BJ (cell line): ENCODE data around the gene TMEM140. TPM values are rescaled to one million over a fixed set of nuclear protein-coding genes. Genes with fewer than 3 reads are reported as not detected.

Experiments used
- CTCF ChIA-PET: fragments of 350-600 bp; formaldehyde crosslinking; extraction: SDS; loops from one replicate; lab custom pipeline; 2021; ENCODE audit warnings: antibody characterized with exemption, inconsistent platforms; lab: Yijun Ruan, JAX
- POLR2A ChIA-PET: fragments of 300-600 bp; sonication (Branson Sonifier 250); formaldehyde crosslinking; extraction: SDS; loops from one replicate; lab custom pipeline; 2021; ENCODE audit warnings: antibody characterized with exemption; lab: Charles Lee
- DNase-seq: peaks from one replicate; pipeline ENCODE4 v3.0.0-alpha.2; 2011; ENCODE audit warnings: low read depth
- H3K27me3 ChIP-seq: 2 replicates; pipeline ENCODE4 v1.6.0; 2011; ENCODE audit warnings: low read length; ENCODE audit not compliant: control insufficient read depth, insufficient read depth
- H3K36me3 ChIP-seq: 2 replicates; pipeline ENCODE4 v1.5.1; 2011; ENCODE audit warnings: low read length; ENCODE audit not compliant: control insufficient read depth, insufficient read depth
- H3K4me3 ChIP-seq: 2 replicates; pipeline ENCODE4 v1.5.1; 2011; ENCODE audit warnings: low read depth, mild to moderate bottlenecking, control low read depth, low read length
- CTCF ChIP-seq: IDR thresholded peaks from 2 replicates; pipeline ENCODE4 v1.5.1; 2011; ENCODE audit warnings: low read depth, mild to moderate bottlenecking, control low read depth, inconsistent platforms, low read length, moderate library complexity; ENCODE audit not compliant: insufficient read depth
- polyA plus RNA-seq: library from polyadenylated mRNA; depleted of rRNA; stranded (reverse); fragments of >200 nt; gene quantifications from 2 replicates; pipeline ENCODE4 v1.2.3, GENCODE V29; 2011

The TMEM140 gene
- polyA plus RNA-seq, 1 experiment, result 5.5 TPM

GRCh38 chr7:135185471-135186260 lies 37.8 kb downstream of the TMEM140 start:
- Histone ChIP-seq H3K36me3 (peaks cover 32% of the 10 kb centered on the region), H3K4me3 (no peak overlapping the region), H3K27me3 (no peaks in the 10 kb centered on the region)
- ChIA-PET POLR2A (no interaction called here), CTCF (no interaction called here)
- DNase-seq, result no peak
- no peak for TF ChIP-seq CTCF

DNA sequence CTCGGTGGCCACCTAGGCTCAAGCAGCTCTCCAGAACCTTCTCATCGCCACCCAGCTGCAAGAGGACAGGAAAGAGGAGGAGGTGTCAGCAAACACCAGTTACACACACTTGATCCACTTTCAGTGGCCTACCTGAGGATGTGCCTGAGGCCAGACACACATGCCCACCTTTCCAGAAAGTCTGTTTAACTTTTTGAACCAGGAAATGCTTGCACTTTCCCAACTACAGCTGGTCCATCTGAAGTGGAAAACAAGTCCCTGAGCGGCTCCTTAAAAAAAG lies 38.3 kb downstream of the TMEM140 start:
- H3K36me3 ChIP-seq, result peaks cover 32% of the 10 kb centered on the region
- ChIA-PET POLR2A (no interaction called here), CTCF (no interaction called here)
- no peak overlapping the region for H3K4me3 ChIP-seq
- no peak for TF ChIP-seq CTCF
- H3K27me3 ChIP-seq, result no peaks in the 10 kb centered on the region
- DNase-seq, result no peak

GRCh38 chr7:135186841-135187253 lies 39.0 kb downstream of the TMEM140 start:
- Histone ChIP-seq H3K36me3 (peaks cover 31% of the 10 kb centered on the region), H3K27me3 (no peaks in the 10 kb centered on the region), H3K4me3 (no peak overlapping the region)
- ChIA-PET POLR2A (no interaction called here), CTCF (interaction anchor here (1.5 kb wide), 1 partner anchor 12 kb away, joined by 3 read pairs; no protein-coding TSS in a partner anchor)
- TF ChIP-seq CTCF, result no peak
- no peak for DNase-seq

DNA sequence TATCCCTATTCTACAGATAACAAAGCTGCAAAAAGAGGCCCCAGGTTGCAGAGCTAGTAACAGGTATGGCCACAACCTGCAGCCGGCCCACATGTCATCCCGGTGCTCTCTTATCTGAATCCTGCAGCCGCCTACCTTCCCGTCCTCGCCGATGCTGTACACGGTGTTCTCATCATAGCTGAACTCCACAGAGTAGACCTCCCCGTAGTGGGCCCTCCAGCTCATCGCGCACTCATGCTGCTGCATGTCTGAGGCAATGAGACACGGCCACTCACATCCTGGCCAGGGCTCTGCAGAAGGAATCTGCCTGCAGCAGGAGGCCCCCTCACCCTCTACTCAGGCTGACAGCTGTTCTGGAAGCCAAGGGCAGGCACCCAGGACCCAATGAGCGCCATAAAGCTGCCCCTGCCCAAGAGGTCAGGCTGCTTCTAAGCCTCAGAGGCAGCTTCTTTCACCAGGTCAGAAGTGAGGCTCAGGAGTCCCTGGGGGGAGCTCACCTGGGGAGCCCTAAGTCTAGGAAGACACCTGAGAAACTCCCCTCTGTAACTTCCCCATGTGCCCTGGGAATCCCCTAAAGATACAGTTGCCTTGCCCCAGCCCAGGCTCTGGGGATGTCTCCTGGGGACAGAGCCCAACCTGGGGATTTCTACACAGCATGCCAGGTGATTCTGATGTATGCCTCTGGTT lies 40.6 kb downstream of the TMEM140 start:
- H3K27me3 ChIP-seq, result no peaks in the 10 kb centered on the region

More for the DNA sequence above, 40.6 kb downstream of the TMEM140 start:
- peaks cover 27% of the 10 kb centered on the region for H3K36me3 ChIP-seq
- CTCF ChIA-PET, result interaction anchor here (0.6 to 0.9 kb wide), 2 partner anchors 16 to 26 kb away, joined by 3 read pairs; no protein-coding TSS in a partner anchor
- TF ChIP-seq CTCF, result no peak
- POLR2A ChIA-PET, result no interaction called here
- DNase-seq, result no peak
- no peak overlapping the region for H3K4me3 ChIP-seq
